Measurements from ENCODE around the gene ZNF462.
"Not testable (repeated sequence)": the region's sequence is repeated elsewhere in the genome, so short reads cannot be mapped to it uniquely, and the experiment has no call there.

Gene ZNF462

GRCh38 chr9:106964822-106965525, 102.0 kb downstream of the ZNF462 start:
- DNase-seq: no peak

- DNase-seq: no peak
Observed at GRCh38 chr9:106966481-106966880, 103.5 kb downstream of the ZNF462 start.

GRCh38 chr9:106969696-106970095, 106.7 kb downstream of the ZNF462 start:
- DNase-seq: no peak

GRCh38 chr9:106970219-106970975, 107.4 kb downstream of the ZNF462 start:
- DNase-seq: no peak

GRCh38 chr9:106970976-106971457, 108.1 kb downstream of the ZNF462 start:
- DNase-seq: no peak

- no peak for DNase-seq
Observed at GRCh38 chr9:106972082-106972481, 109.1 kb downstream of the ZNF462 start.

- DNase-seq: no peak
Observed at GRCh38 chr9:106974341-106974740, 111.4 kb downstream of the ZNF462 start.

GRCh38 chr9:106976772-106977171, 113.8 kb downstream of the ZNF462 start:
- no peak for DNase-seq

- no peak for DNase-seq
Observed at GRCh38 chr9:106980551-106981101, 117.7 kb downstream of the ZNF462 start.

- no peak for DNase-seq
Observed at GRCh38 chr9:106981396-106982287, 118.7 kb downstream of the ZNF462 start.

GRCh38 chr9:106982636-106983035, 119.7 kb downstream of the ZNF462 start:
- no peak for DNase-seq

- no peak for DNase-seq
Observed at GRCh38 chr9:106983346-106983745, 120.4 kb downstream of the ZNF462 start.

GRCh38 chr9:106989904-106990303, 126.9 kb downstream of the ZNF462 start:
- DNase-seq: not testable (repeated sequence)

- DNase-seq: no peak
Observed at GRCh38 chr9:106992186-106992585, 129.2 kb downstream of the ZNF462 start.

GRCh38 chr9:106993603-106994002, 130.6 kb downstream of the ZNF462 start:
- DNase-seq: no peak

- DNase-seq: no peak
Observed at GRCh38 chr9:106994463-106994862, 131.5 kb downstream of the ZNF462 start.

GRCh38 chr9:107000218-107000617, 137.3 kb downstream of the ZNF462 start:
- no peak for DNase-seq

GRCh38 chr9:107005201-107005600, 142.2 kb downstream of the ZNF462 start:
- DNase-seq: no peak

GRCh38 chr9:107007402-107007801, 144.4 kb downstream of the ZNF462 start:
- DNase-seq: no peak

GRCh38 chr9:107008011-107008410, 145.0 kb downstream of the ZNF462 start:
- no peak for DNase-seq

GRCh38 chr9:107008447-107008846, 145.5 kb downstream of the ZNF462 start:
- no peak for DNase-seq

- DNase-seq: no peak
Observed at GRCh38 chr9:107016383-107016782, 153.4 kb downstream of the ZNF462 start.
